NCI-H2107 treated with DMSO at 0.1 percent for 48 hours (cell line): ENCODE data around the gene HDDC3.
"Not testable (repeated sequence)": the region's sequence is repeated elsewhere in the genome, so short reads cannot be mapped to it uniquely, and the experiment has no call there.

Experiments
- DNase-seq: peaks from one replicate; lab custom pipeline; 2025; ENCODE audit not compliant: unreplicated experiment; lab: John Stamatoyannopoulos, UW

HDDC3 gene

GRCh38 chr15:90910441-90911301 lies 21.7 kb downstream of the HDDC3 start:
- no peak for DNase-seq

GRCh38 chr15:90909976-90910375 lies 22.4 kb downstream of the HDDC3 start:
- DNase-seq = no peak

GRCh38 chr15:90909449-90909848 lies 22.9 kb downstream of the HDDC3 start:
- not testable (repeated sequence) for DNase-seq

GRCh38 chr15:90907838-90908507 lies 24.4 kb downstream of the HDDC3 start:
- no peak for DNase-seq

- no peak for DNase-seq
These were observed 25.2 kb downstream of the HDDC3 start for GRCh38 chr15:90907051-90907660.

- DNase-seq = no peak
These were observed 26.0 kb downstream of the HDDC3 start for GRCh38 chr15:90906181-90906849.

GRCh38 chr15:90905306-90906180 lies 26.8 kb downstream of the HDDC3 start:
- no peak for DNase-seq

- DNase-seq = no peak
These were observed 27.6 kb downstream of the HDDC3 start for GRCh38 chr15:90904746-90905145.

- peak; percentile 22 for DNase-seq
These were observed 28.4 kb downstream of the HDDC3 start for GRCh38 chr15:90903733-90904536.

- no peak for DNase-seq
These were observed 29.3 kb downstream of the HDDC3 start, which contains the start of gene MAN2A2 for GRCh38 chr15:90902840-90903732. Gene MAN2A2 (plus strand): TSS chr15:90903302. CDS start chr15:90904208, 906 bp downstream.

GRCh38 chr15:90902040-90902839 lies 30.1 kb downstream of the HDDC3 start:
- peak; percentile 19 for DNase-seq

GRCh38 chr15:90901175-90902039 lies 30.9 kb downstream of the HDDC3 start:
- no peak for DNase-seq

GRCh38 chr15:90897131-90897655 lies 35.2 kb downstream of the HDDC3 start:
- DNase-seq = not testable (repeated sequence)

GRCh38 chr15:90895571-90896117 lies 36.7 kb downstream of the HDDC3 start:
- DNase-seq = no peak

GRCh38 chr15:90893175-90894090 lies 38.9 kb downstream of the HDDC3 start:
- DNase-seq = no peak
